Hematopoietic multipotent progenitor cell treated with erythropoietin and hydrocortisone succinate and interleukin-3 and kit ligand, for 15 days (in vitro differentiated cells): ENCODE results near the gene CSF2RB.

Source experiments
- DNase-seq: peaks from one replicate; pipeline ENCODE4 v3.0.0-alpha.2; 2015; ENCODE audit warnings: low spot score

CSF2RB gene

DNA sequence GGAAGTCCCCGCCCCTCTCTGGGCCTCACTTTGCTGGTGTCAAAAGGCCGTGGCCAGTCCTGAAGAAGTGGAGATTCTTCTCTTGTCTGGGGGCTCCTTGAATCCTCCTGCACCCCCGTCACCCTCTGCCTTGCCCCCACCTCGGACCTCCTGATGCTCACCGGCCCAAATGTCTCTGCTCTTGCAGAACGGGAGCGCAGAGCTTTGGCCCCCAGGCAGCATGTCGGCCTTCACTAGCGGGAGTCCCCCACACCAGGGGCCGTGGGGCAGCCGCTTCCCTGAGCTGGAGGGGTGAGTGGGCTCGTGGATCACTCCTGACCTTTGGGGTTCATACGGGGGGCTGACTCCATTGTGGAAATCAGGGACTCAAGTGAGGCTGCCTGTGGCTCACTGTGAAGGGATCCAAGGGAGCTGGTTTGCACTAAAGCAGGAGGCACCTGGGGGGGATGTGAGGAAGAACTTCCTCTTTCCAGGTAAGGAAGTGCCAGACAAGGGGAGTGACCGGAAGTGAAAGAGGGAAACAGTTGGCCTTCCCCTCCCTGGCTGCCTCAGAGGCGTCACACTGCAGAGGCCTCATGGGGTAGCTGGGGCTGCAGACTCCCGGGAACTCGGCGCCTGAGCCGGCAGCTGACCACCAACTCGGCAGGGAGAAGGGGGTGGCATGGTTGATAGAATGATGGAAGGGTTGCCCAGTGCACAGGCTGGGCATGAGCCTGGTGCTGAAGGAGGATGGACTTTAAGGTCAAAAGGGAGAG lies 23.1 kb downstream of the CSF2RB start:
- DNase-seq: no peak

- no peak for DNase-seq
These were observed 24.0 kb downstream of the CSF2RB start for GRCh38 chr22:36937319-36938027.

- DNase-seq: no peak
These were observed 24.6 kb downstream of the CSF2RB start for GRCh38 chr22:36938028-36938425.

DNA sequence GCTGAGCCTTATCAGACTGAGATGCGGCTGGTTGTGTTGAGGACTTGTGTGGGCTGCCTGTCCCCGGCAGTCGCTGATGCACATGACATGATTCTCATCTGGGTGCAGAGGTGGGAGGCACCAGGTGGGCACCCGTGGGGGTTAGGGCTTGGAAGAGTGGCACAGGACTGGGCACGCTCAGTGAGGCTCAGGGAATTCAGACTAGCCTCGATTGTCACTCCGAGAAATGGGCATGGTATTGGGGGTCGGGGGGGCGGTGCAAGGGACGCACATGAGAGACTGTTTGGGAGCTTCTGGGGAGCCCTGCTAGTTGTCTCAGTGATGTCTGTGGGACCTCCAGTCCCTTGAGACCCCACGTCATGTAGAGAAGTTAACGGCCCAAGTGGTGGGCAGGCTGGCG lies 25.5 kb downstream of the CSF2RB start:
- no peak for DNase-seq

- DNase-seq: no peak
These were observed 27.2 kb downstream of the CSF2RB start for GRCh38 chr22:36940676-36941075.

GRCh38 chr22:36942556-36942955 lies 29.1 kb downstream of the CSF2RB start:
- no peak for DNase-seq

- peak; percentile 42 for DNase-seq
These were observed 33.2 kb downstream of the CSF2RB start for GRCh38 chr22:36946421-36947158.

- DNase-seq: no peak
These were observed 35.1 kb downstream of the CSF2RB start for GRCh38 chr22:36948273-36949225.

DNA sequence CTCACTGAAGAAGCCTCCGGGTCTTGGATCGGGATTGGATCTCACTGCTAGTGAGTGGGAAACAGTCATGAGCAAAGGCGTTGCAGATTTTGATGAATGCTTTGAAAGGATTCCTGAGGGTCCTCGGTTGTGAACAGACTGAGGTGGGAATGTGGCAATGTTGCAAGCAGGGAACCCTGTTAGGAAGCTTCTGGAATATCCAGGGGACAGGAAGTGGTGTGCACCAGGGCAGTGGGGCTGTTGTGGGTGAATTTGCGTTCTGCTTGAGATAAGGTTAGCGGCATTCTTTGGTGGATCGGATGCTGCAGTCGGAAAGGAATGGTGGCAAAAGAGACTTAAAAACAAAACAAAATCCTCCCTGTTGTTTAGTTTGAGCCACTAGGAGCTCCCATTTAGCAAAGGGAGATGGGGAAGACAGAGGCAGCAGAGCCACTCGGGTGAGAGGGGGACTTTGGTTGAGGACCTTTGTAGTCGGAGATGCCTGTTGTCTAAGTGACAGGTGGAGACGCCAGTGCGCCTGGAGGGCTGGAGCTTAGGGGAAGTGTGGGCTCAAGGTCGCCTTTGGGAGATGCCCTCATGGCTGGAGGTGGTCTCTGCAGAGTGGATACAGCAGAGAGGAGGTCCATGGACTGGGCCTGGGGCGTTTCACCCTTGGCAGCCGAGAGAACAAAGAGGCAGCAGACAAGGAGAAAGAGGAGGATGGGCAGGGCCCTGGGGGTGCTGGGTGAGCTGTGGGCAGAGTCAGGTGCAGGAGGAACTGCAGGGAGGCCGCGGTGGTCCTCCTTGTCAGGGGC lies 37.6 kb downstream of the CSF2RB start:
- no peak for DNase-seq

- no peak for DNase-seq
These were observed 38.3 kb downstream of the CSF2RB start for GRCh38 chr22:36951746-36952145.

GRCh38 chr22:36953239-36954080 lies 40.0 kb downstream of the CSF2RB start:
- no peak for DNase-seq

DNA sequence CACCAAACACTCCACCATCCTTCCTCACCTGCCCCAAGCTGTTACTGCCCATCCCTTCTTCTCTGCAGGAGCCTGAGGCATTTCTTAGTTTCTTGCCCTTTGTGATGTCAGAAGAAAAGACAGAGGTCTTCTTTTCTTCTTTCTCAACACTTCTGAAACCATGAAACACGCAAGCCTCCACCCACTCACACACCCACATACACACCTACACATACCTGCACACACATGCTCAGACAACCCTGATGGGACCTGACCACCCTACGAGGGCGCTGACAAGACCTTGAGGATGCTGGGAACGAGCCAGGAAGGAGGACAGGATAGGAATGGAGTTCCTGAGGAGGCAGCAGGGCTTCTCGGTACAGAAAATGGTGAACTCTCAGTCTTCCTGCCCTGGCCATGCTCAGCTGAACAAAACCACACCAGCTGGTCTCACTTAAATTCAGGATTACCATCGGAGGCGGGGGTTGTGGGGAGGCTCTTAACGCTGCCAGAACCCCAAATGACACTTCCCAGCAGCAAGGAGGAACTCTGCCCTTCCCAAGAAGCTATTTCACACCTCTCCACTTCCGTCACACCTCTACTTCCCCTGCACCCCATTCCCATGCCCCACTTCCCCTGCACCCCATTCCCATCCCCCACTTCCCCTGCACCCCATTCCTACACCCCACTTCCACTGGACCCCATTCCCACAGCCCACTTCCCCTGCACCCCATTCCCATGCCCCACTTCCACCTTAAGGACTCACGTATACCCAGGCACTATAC lies 41.0 kb downstream of the CSF2RB start:
- no peak for DNase-seq

DNA sequence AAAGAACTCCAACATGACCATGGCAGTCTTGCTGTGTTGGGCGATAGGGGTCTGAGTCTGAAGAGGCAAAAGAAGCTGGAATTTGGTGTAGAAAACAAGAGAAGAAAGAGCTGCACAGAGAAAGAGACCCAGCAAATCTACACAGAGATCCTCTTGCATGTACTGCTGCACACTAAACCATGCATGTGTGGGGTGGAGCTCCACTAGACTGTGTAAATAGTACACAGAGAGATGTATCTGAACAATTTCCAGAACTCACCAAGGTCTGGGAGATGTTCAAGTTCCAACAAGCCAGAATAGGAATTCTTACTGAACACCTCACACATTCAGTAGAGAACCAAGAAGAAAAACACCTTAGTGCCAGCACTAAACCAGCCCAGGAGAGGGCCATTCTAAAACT lies 42.3 kb downstream of the CSF2RB start:
- DNase-seq: no peak

GRCh38 chr22:36958366-36958765 lies 44.9 kb downstream of the CSF2RB start:
- no peak for DNase-seq

DNA sequence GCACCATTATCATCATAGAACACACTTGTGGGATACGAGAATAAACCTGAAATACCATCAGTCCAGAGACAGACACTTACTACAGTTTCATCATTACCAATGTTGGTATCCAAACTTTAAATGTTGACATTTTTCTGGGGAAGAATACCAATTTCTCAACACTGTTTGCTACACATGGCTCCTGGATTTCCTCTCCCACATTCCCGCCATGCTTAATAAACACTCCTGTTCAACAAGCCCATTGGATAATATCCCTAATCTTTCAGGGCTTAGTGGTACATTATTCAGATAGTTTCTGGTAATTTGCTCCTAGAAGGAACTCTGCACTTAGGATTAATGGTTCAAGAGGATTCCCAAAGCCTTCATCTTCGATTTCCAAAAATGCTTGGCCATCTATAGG lies 48.2 kb downstream of the CSF2RB start:
- no peak for DNase-seq

- DNase-seq: no peak
These were observed 49.9 kb downstream of the CSF2RB start for GRCh38 chr22:36963302-36963701.

DNA sequence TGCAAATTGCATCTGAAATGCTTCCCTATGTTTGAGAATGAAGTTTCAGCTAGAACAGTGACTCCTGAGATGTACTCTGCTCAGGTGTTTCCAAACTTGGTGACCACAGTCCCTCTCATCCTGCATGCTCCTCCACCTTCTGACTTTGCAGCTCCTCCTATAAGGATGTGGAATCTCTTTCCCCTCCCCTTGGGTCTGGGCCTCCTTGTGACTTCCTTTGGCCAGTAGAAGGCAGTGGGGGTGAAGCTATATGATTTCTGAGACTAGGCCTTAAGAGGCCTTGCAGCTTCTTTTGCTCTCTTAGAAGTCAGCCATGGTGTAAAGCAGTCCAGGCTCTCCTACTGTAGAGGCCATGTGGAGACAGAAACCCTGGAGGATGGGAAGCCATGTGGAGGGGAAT lies 50.7 kb downstream of the CSF2RB start:
- no peak for DNase-seq

DNA sequence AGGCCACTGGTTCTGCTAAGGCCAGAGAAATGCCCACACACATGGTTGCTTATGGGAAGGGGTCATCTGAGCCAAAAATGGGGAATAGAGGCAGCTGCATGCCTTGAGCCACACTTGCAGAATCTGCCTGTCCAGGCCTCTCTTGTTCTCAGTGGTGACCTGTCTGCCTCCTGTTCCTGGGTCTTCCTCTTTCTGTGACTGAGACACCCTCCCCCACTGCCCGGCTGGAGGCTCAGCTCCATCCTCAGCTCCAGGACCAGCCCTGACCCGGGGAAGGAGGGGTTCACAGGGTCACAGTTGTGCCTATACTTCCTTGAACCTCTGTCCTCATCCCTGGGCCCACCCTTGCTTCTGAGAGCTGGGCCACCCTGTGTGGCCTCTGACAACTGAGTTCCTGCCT lies 52.3 kb downstream of the CSF2RB start:
- DNase-seq: no peak

DNA sequence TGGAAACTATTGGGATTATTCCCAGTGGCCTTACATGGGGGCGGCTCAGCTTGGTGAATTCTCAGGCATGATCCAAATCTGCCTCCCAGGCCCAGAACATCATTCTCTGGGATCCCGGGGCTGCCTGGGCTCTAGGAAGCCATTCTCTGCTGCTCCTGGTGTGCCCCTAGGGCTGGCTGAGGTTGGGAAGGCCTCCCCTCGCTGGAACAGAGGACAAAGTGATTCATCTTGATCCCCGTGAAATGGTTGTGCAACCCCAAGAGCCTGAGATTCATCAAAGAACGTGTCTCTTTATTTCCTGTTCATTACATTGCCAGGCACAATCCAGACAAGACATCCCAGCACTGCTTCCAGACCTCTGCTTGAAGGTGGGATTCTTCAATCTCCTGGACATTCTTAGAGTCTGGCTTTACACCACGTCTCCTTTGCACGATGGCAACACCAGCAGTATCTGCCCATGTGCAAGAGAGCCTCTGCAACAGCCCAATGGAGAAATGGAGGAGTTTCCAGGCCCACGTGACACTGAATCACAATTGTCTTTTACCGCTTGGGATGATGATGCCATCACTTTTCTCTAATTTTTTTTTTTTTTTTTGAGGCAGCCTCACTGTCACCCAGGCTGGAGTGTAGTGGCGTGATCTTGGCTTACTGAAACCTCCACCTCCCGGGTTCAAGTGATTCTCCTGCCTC lies 53.6 kb downstream of the CSF2RB start:
- DNase-seq: no peak
